ENCODE data around the gene THRA. TPM values are rescaled to one million over a fixed set of nuclear protein-coding genes. Genes with fewer than 3 reads are reported as not detected.

The THRA gene, protein sequence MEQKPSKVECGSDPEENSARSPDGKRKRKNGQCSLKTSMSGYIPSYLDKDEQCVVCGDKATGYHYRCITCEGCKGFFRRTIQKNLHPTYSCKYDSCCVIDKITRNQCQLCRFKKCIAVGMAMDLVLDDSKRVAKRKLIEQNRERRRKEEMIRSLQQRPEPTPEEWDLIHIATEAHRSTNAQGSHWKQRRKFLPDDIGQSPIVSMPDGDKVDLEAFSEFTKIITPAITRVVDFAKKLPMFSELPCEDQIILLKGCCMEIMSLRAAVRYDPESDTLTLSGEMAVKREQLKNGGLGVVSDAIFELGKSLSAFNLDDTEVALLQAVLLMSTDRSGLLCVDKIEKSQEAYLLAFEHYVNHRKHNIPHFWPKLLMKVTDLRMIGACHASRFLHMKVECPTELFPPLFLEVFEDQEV
- total RNA-seq (2021; ENCODE audit: unreplicated experiment) (11.7 TPM), Bru-seq, nascent RNA (percentile 43 among the genes with signal in this experiment), BruChase-seq, experiment 1, labeled RNA remaining after a 2-hour chase (percentile 44 among the genes with signal in this experiment), BruChase-seq, experiment 2, labeled RNA remaining after a 6-hour chase (percentile 51 among the genes with signal in this experiment)
- polyA plus RNA-seq (2012; ENCODE audit: insufficient read length), result 13.6 TPM
- long read RNA-seq, partial matches to known transcripts, result 0 of 15 reads
- long read RNA-seq, other reads (novel, unspliced or antisense), result 12 of 15 reads

DNA sequence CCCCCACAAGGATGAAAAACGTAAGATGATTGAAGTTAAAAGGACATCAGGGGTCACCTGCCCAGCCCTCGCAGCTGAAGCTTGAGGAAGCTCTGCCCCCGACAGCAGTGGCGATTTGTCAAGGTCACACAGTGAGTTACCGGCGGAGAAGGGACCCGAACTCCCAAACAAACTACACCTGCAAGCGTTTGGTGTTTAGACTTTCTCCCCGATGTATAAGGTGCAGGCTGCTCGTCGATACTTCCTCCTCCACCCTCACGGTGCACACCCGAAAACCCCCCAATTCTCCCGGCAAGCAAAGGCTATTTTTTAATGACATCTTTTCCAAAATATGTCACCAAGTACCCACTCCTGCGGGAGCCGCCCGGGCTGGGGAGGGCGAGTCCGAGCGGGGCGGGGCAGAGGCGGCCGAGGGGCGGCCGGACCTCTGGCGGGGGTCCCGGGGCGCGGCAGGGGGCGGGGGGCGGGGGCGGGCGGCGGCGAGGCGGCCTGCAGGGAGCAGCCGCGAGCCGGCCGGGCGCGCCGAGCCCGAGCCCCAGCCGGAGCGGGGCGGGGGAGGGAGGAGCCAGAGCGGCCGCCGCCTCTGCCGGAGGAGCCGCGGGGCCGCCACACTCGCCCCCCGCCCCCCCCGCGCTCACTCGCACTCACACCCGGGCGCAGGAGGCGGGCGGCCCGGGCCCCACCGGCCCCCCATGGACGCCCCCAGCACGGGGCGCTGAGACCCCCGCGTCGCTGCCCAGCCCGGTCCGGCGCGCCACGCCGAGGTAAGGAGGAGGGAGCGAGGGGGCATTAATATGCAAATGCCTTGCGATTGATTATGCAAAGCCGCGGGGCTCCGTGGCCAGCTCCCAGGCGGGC is at the start of gene THRA:
Gene THRA (plus strand): TSS at position 637 of the 858 bp plus-strand sequence. CDS start 11,524 bp downstream, outside the sequence.
- DNase-seq (ENCODE audit: low read depth, low spot score), result no peak
- peak within 1 kb of the TSS; percentile 41; the same call in 1 of the 2 replicates for H3K27ac ChIP-seq (ENCODE audit: low read length)
- no TSS peak for BruUV-seq (replicated peaks)
- ChIA-PET CTCF (interaction anchor here (0.6 to 0.9 kb wide), 4 partner anchors 12 to 35 kb away, joined by 3 read pairs; no protein-coding TSS in a partner anchor), POLR2A (interaction anchor here (0.5 kb wide), 1 partner anchor 8 kb away, joined by 3 read pairs; the partner anchor contains the start of gene MED24)
- no peaks in the 10 kb centered on the region for H3K36me3 ChIP-seq (ENCODE audit: control insufficient read depth, insufficient read depth, low read length)
- ATAC-seq, result peak; percentile 87
- TF ChIP-seq POLR2AphosphoS5 (IDR thresholded peaks at IDR 0.05; ENCODE audit: low read depth, low read length), result no peak
- TF ChIP-seq TCF7L2 (IDR thresholded peaks at IDR 0.05; ENCODE audit: low read depth, low read length), result no peak
- TF ChIP-seq, protein P1, sequence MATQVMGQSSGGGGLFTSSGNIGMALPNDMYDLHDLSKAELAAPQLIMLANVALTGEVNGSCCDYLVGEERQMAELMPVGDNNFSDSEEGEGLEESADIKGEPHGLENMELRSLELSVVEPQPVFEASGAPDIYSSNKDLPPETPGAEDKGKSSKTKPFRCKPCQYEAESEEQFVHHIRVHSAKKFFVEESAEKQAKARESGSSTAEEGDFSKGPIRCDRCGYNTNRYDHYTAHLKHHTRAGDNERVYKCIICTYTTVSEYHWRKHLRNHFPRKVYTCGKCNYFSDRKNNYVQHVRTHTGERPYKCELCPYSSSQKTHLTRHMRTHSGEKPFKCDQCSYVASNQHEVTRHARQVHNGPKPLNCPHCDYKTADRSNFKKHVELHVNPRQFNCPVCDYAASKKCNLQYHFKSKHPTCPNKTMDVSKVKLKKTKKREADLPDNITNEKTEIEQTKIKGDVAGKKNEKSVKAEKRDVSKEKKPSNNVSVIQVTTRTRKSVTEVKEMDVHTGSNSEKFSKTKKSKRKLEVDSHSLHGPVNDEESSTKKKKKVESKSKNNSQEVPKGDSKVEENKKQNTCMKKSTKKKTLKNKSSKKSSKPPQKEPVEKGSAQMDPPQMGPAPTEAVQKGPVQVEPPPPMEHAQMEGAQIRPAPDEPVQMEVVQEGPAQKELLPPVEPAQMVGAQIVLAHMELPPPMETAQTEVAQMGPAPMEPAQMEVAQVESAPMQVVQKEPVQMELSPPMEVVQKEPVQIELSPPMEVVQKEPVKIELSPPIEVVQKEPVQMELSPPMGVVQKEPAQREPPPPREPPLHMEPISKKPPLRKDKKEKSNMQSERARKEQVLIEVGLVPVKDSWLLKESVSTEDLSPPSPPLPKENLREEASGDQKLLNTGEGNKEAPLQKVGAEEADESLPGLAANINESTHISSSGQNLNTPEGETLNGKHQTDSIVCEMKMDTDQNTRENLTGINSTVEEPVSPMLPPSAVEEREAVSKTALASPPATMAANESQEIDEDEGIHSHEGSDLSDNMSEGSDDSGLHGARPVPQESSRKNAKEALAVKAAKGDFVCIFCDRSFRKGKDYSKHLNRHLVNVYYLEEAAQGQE (IDR thresholded peaks at IDR 0.05; ENCODE audit: insufficient read depth in 1 of 2, low read depth in 2 of 2, low read length in 1 of 2), result no peak
- TF ChIP-seq SIN3A (IDR thresholded peaks at IDR 0.05; ENCODE audit: borderline replicate concordance, insufficient read depth, low read depth, low read length), result peak; percentile 15; the same call in 1 of the 2 replicates
- TF ChIP-seq, protein P2, sequence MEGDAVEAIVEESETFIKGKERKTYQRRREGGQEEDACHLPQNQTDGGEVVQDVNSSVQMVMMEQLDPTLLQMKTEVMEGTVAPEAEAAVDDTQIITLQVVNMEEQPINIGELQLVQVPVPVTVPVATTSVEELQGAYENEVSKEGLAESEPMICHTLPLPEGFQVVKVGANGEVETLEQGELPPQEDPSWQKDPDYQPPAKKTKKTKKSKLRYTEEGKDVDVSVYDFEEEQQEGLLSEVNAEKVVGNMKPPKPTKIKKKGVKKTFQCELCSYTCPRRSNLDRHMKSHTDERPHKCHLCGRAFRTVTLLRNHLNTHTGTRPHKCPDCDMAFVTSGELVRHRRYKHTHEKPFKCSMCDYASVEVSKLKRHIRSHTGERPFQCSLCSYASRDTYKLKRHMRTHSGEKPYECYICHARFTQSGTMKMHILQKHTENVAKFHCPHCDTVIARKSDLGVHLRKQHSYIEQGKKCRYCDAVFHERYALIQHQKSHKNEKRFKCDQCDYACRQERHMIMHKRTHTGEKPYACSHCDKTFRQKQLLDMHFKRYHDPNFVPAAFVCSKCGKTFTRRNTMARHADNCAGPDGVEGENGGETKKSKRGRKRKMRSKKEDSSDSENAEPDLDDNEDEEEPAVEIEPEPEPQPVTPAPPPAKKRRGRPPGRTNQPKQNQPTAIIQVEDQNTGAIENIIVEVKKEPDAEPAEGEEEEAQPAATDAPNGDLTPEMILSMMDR (IDR thresholded peaks at IDR 0.05), result peak; percentile 78; the same call in 1 of the 2 replicates
- H3K27me3 ChIP-seq (ENCODE audit: control insufficient read depth, insufficient read depth, low read length), result no peaks in the 10 kb centered on the region
- peaks cover 26% of the 10 kb centered on the region for H3K4me1 ChIP-seq (ENCODE audit: control insufficient read depth, insufficient read depth, low read length)
- intact Hi-C loops (cut with micrococcal nuclease; ENCODE audit: unreplicated experiment) (no loop called here), in situ Hi-C loops (cut with HindIII; ENCODE audit: low pct_unique_long_range_greater_than_20kb, low sequenced_read_pairs) (no loop called here)
- H3K4me3 ChIP-seq (ENCODE audit: low read depth in 2 of 2, low read length in 2 of 2), result peak within 1 kb of the TSS; percentile 67 to 84
- H3K9me3 ChIP-seq (ENCODE audit: control insufficient read depth, insufficient read depth, low read depth, low read length), result no peaks in the 10 kb centered on the region

DNA sequence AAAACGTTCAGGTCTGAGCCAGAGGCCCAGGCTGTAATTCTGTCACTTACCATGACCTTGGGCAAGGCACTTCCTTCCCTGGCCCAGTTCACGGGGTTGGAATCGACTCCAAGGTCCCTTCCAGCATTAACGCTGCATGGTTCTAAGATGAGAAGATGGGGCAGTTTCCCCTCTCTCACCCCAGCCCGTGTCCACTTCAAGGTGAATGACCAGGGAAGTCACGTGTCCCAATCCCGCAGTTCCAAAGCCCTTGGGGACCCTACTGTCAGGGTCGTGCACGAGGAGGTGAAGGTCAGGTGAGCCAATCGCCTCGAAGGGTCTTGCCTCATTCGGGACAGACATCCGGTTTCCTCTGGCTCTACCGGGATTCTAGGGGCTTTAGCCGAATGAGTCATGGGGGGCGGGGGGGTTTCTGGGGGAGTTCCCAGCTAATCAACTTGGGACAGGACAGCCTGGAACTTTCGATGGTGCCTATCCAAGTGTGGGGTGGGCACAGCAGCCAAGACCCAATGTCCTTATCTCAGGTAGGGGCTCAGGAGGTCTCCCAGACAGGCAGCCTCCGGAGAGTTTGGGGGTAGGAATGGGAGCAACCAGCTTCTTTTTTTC is 48.3 kb upstream of the THRA start:
- intact Hi-C loops (cut with micrococcal nuclease; ENCODE audit: unreplicated experiment) (loop anchor here (10.0 kb wide), 1 partner anchor 100 kb away; no protein-coding TSS in a partner anchor), in situ Hi-C loops (cut with HindIII; ENCODE audit: low pct_unique_long_range_greater_than_20kb, low sequenced_read_pairs) (no loop called here)
- H3K4me3 ChIP-seq (ENCODE audit: low read depth in 2 of 2, low read length in 2 of 2), result no peak overlapping the region
- TF ChIP-seq, protein P2 (IDR thresholded peaks at IDR 0.05), result no peak
- TF ChIP-seq TCF7L2 (IDR thresholded peaks at IDR 0.05; ENCODE audit: low read depth, low read length) (no peak), POLR2AphosphoS5 (IDR thresholded peaks at IDR 0.05; ENCODE audit: low read depth, low read length) (no peak), SIN3A (IDR thresholded peaks at IDR 0.05; ENCODE audit: borderline replicate concordance, insufficient read depth, low read depth, low read length) (no peak)
- TF ChIP-seq, protein P1 (IDR thresholded peaks at IDR 0.05; ENCODE audit: insufficient read depth in 1 of 2, low read depth in 2 of 2, low read length in 1 of 2), result no peak
- POLR2A ChIA-PET, result no interaction called here
- no peaks in the 10 kb centered on the region for H3K9me3 ChIP-seq (ENCODE audit: control insufficient read depth, insufficient read depth, low read depth, low read length)
- DNase-seq (ENCODE audit: low read depth, low spot score) (no peak), ATAC-seq (no peak)
- CTCF ChIA-PET, result interaction anchor here (0.9 to 2.9 kb wide), 3 partner anchors 14 to 72 kb away, joined by 3 to 13 read pairs (median 5); no protein-coding TSS in a partner anchor
- no peaks in the 10 kb centered on the region for H3K27me3 ChIP-seq (ENCODE audit: control insufficient read depth, insufficient read depth, low read length)
- no peaks in the 10 kb centered on the region for H3K4me1 ChIP-seq (ENCODE audit: control insufficient read depth, insufficient read depth, low read length)
- no peak overlapping the region for H3K27ac ChIP-seq (ENCODE audit: low read length)
- no peaks in the 10 kb centered on the region for H3K36me3 ChIP-seq (ENCODE audit: control insufficient read depth, insufficient read depth, low read length)
- BruUV-seq (replicated peaks), result no TSS peak

All from Panc1 (cell line).